ENCODE results near the gene RAC2.
"Not testable (repeated sequence)": the region's sequence is repeated elsewhere in the genome, so short reads cannot be mapped to it uniquely, and the experiment has no call there.

The RAC2 gene

GRCh38 chr22:37209140-37209845 lies 34.8 kb downstream of the RAC2 start:
- DNase-seq (ENCODE audit: insufficient read length, low spot score) (no peak), FAIRE-seq (no peak)
- no peak for TF ChIP-seq POLR2A (IDR thresholded peaks at IDR 0.05; ENCODE audit: low read depth, low read length)

GRCh38 chr22:37208401-37209139 lies 35.5 kb downstream of the RAC2 start:
- FAIRE-seq (no peak), DNase-seq (ENCODE audit: insufficient read length, low spot score) (no peak)
- TF ChIP-seq POLR2A (IDR thresholded peaks at IDR 0.05; ENCODE audit: low read depth, low read length): no peak

- DNase-seq (ENCODE audit: insufficient read length, low spot score): no peak
Measured at GRCh38 chr22:37207981-37208380, 36.1 kb downstream of the RAC2 start.

GRCh38 chr22:37206841-37207821 lies 36.9 kb downstream of the RAC2 start:
- FAIRE-seq: no peak
- TF ChIP-seq POLR2A (IDR thresholded peaks at IDR 0.05; ENCODE audit: low read depth, low read length): no peak

More at GRCh38 chr22:37207981-37208380, 36.1 kb downstream of the RAC2 start:
- TF ChIP-seq POLR2A (IDR thresholded peaks at IDR 0.05; ENCODE audit: low read depth, low read length): no peak
- FAIRE-seq: no peak

GRCh38 chr22:37206118-37206840 lies 37.8 kb downstream of the RAC2 start:
- FAIRE-seq: no peak
- no peak for DNase-seq (ENCODE audit: insufficient read length, low spot score)
- TF ChIP-seq POLR2A (IDR thresholded peaks at IDR 0.05; ENCODE audit: low read depth, low read length): no peak

More at GRCh38 chr22:37206841-37207821, 36.9 kb downstream of the RAC2 start:
- DNase-seq (ENCODE audit: insufficient read length, low spot score): no peak

DNA sequence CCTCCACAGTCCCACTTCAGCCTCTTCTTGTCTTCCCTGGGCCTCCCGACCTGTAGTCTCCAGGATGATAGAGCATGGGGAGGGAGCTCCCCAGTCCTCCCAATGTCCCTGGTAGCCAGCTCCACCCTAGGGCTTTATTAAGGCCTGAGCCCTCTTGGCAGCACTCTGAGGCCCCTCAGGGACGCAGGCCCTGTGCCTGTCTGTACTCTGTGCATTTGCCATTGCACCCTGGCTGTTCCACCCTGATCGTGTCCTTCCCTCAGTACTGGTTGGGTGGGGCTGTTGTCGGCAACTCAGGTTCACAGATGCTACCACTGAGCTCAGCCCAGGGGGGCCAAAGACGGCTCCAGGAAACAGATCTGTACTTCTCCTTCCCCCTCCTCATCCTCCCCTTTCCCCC lies 39.0 kb downstream of the RAC2 start:
- no peak for FAIRE-seq
- DNase-seq (ENCODE audit: insufficient read length, low spot score): no peak
- no peak for TF ChIP-seq POLR2A (IDR thresholded peaks at IDR 0.05; ENCODE audit: low read depth, low read length)

DNA sequence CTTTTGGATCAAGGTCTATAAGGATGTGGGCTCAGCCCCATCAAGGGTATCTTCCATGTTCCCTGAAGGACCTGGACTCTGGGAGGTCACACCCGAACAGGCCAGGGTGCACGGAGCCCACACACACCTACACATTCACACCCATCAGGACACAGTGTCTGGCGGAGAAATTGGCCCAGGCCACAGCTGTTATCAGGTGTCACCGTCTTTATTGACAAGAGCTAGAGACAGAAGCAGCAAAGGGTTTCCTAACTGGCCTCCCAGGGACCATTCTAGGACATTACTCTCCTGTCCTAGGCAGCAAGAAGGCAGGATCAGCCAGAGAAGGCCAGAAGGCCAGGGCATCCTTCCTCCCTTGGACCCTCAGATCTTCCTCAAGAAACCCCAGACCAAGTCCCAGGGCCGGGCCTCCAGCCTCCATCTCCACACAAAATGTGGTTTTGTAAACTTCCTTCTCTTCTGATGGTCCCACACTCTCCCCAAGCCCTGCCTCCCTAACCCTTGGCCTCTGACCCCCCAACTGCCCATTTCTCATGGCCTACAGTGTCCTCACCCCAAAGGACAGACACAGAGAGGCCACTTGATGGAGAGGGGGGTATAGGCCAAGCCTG lies 39.9 kb downstream of the RAC2 start:
- FAIRE-seq: no peak
- TF ChIP-seq POLR2A (IDR thresholded peaks at IDR 0.05; ENCODE audit: low read depth, low read length): no peak
- DNase-seq (ENCODE audit: insufficient read length, low spot score): no peak

DNA sequence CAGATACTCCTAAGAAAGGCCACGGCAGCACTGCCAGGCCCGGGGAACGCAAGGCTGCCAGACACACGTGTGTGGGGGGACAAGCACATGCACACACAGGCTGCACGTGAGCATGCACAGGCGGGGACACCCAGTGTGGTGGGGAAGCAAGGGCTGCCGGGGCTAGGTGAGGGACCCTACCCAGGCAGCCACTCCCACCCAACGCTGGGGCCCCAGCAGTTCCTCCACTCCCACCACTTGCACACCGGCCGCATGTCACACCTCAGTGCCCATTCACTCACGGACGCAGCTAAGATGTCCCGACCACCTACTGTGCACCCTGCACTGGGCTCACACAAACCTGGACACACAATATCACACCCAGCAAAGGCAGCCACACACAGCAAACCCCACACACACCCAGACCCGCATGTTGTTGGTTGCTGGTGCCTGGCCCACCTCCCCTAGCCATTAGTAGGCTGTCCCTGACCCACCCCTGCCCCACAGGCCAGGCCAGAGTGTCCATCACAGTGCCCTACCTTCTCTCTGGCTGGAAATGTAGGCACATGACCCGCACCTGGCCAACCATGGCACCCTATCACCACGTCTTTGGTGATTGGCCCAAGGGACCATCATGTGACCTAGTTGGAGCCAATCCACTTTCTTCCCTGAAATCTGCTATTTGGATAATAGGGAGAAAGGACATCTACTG lies 40.6 kb downstream of the RAC2 start:
- FAIRE-seq (no peak), DNase-seq (ENCODE audit: insufficient read length, low spot score) (no peak)
- no peak for TF ChIP-seq POLR2A (IDR thresholded peaks at IDR 0.05; ENCODE audit: low read depth, low read length)

DNA sequence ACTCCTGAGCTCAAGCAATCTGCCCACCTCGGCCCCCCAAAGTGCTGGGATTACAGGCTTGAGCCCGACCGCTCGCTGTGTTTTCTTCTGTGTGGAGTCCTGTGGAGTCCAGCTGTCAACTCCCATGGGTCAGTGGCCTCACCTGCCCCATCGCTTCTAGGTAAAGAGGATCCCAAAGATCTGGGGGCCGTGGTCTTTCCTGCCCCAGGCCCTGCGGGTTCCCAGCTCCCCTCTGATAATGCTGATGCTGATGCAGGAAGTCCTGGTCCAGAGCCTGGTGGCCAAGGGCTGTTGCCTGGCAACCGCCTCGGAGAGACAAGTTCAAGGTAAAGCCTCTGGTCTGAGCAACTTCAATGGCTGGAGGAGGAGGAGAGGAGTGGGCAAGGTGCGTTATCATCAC lies 41.4 kb downstream of the RAC2 start:
- FAIRE-seq (no peak), DNase-seq (ENCODE audit: insufficient read length, low spot score) (no peak)
- no peak for TF ChIP-seq POLR2A (IDR thresholded peaks at IDR 0.05; ENCODE audit: low read depth, low read length)

DNA sequence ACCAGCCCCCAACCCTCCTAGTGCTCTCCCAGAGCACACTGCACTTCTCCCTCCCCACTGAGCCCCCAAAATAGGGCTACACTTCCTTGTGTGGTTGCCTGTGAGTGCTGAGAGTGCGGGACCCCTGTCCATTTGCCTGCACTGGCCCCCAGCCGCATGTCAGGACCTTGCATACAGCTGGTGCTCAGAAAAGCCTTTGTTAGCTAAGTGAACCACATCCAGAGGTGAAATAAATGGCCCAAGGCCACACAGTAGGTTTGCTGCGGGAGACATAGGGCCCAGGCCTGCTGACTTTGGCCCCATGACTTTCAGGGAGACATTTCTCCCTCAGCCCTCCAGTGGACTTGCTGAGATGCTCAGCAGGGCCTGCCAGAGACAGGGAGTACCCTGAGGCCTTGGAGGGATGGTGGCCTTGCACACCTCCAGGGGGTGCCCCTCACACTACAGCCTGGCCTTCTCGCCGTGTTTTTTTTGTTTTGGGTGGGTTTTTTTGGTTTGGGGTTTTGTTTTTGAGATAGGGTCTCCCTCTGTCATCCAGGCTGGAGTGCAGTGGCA lies 42.0 kb downstream of the RAC2 start:
- TF ChIP-seq POLR2A (IDR thresholded peaks at IDR 0.05; ENCODE audit: low read depth, low read length): no peak
- DNase-seq (ENCODE audit: insufficient read length, low spot score) (no peak), FAIRE-seq (no peak)

DNA sequence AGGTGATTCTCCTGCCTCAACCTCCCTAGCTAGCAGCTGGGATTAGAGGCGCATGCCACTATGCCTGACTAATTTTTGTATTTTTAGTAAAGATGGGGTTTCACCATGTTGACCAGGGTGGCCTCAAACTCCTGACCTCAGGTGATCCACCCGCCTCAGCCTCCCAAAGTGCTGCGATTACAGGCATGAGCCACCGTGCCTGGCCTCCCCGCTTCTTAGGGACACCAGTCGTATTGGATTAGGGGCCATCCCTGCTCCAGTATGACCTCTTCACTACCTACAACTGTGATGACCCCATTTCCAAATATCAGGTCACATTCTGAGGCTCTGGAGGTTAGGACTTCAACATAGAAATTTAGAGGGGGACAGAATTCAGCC lies 42.6 kb downstream of the RAC2 start:
- DNase-seq (ENCODE audit: insufficient read length, low spot score); FAIRE-seq: not testable (repeated sequence)

DNA sequence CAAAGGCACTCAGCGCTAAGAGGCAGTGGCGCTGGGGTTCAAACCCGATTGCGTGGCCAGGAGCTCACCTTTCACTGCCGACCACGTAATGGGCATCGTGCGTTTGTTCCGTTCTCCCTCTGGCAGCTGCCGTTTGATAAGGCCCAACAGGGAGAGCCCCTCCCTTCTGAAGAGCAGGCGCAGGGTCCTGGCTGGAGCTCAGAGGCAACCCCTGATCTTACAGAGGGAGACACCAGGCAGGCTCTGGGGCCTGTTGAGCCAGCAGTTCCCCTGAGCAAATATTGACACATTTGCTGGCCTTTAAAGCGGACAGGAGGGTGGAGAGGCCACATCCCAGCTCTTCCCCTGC lies 44.3 kb downstream of the RAC2 start:
- FAIRE-seq (no peak), DNase-seq (ENCODE audit: insufficient read length, low spot score) (no peak)

More for the DNA sequence above, 44.3 kb downstream of the RAC2 start:
- no peak for TF ChIP-seq POLR2A (IDR thresholded peaks at IDR 0.05; ENCODE audit: low read depth, low read length)

Data from H54 (cell line).